Inferior parietal cortex (tissue), 1 donor: Measurements from ENCODE around the gene SLC38A9.
"Not testable (repeated sequence)": the region's sequence is repeated elsewhere in the genome, so short reads cannot be mapped to it uniquely, and the experiment has no call there.

Source experiments
- DNase-seq: peaks from one replicate; pipeline ENCODE4 v3.0.0-alpha.2; 2016; ENCODE audit errors: extremely low spot score

The SLC38A9 gene

GRCh38 chr5:55706230-55706629 lies 5.9 kb downstream of the SLC38A9 start:
- DNase-seq: no peak

- DNase-seq: no peak
Measured at GRCh38 chr5:55702598-55703345, 9.4 kb downstream of the SLC38A9 start.

GRCh38 chr5:55701462-55702103 lies 10.5 kb downstream of the SLC38A9 start:
- DNase-seq: no peak

- no peak for DNase-seq
Measured at GRCh38 chr5:55700745-55701144, 11.4 kb downstream of the SLC38A9 start.

GRCh38 chr5:55699041-55699688 lies 13.0 kb downstream of the SLC38A9 start:
- DNase-seq: no peak

GRCh38 chr5:55696704-55697103 lies 15.4 kb downstream of the SLC38A9 start:
- DNase-seq: not testable (repeated sequence)

GRCh38 chr5:55694152-55694830 lies 17.8 kb downstream of the SLC38A9 start:
- no peak for DNase-seq

GRCh38 chr5:55692509-55692908 lies 19.6 kb downstream of the SLC38A9 start:
- no peak for DNase-seq

- DNase-seq: no peak
Measured at GRCh38 chr5:55692106-55692417, 20.1 kb downstream of the SLC38A9 start.

GRCh38 chr5:55691265-55692105 lies 20.6 kb downstream of the SLC38A9 start:
- DNase-seq: peak; percentile 79

GRCh38 chr5:55682071-55682470 lies 30.1 kb downstream of the SLC38A9 start:
- DNase-seq: no peak

- DNase-seq: no peak
Measured at GRCh38 chr5:55681301-55681700, 30.8 kb downstream of the SLC38A9 start.

- no peak for DNase-seq
Measured at GRCh38 chr5:55680353-55680752, 31.8 kb downstream of the SLC38A9 start.

- no peak for DNase-seq
Measured at GRCh38 chr5:55679556-55679955, 32.6 kb downstream of the SLC38A9 start.

- DNase-seq: no peak
Measured at GRCh38 chr5:55675119-55675518, 37.0 kb downstream of the SLC38A9 start.

GRCh38 chr5:55674340-55674739 lies 37.8 kb downstream of the SLC38A9 start:
- DNase-seq: no peak

- DNase-seq: no peak
Measured at GRCh38 chr5:55672477-55672911, 39.6 kb downstream of the SLC38A9 start.

GRCh38 chr5:55671975-55672374 lies 40.1 kb downstream of the SLC38A9 start:
- DNase-seq: no peak

- no peak for DNase-seq
Measured at GRCh38 chr5:55668356-55668755, 43.8 kb downstream of the SLC38A9 start.

GRCh38 chr5:55667938-55668337 lies 44.2 kb downstream of the SLC38A9 start:
- no peak for DNase-seq

- no peak for DNase-seq
Measured at GRCh38 chr5:55665065-55665464, 47.1 kb downstream of the SLC38A9 start.

- DNase-seq: no peak
Measured at GRCh38 chr5:55657443-55657842, 54.7 kb downstream of the SLC38A9 start.
